Activated T-helper 17 cell treated with anti-CD3 and anti-CD28 coated beads, Interleukin-2, amount 50 U/mL, for 72 hours (primary cell): Measurements from ENCODE around the gene BMPER. TPM values are rescaled to one million over a fixed set of nuclear protein-coding genes. Genes with fewer than 3 reads are reported as not detected.

Experiments
- ATAC-seq: fragments of 150-1000 bp; cut with Tn5 transposase; replicated peaks from 2 replicates; pipeline ENCODE4 v1.10.0; 2021; ENCODE audit warnings: mild to moderate bottlenecking, moderate library complexity
- H3K27ac Mint-ChIP-seq: one replicate; pipeline ENCODE4 v1.8.0; 2022; ENCODE audit warnings: mixed read lengths
- H3K27me3 Mint-ChIP-seq: one replicate; pipeline ENCODE4 v1.8.0; 2022; ENCODE audit warnings: mixed read lengths
- H3K36me3 Mint-ChIP-seq: one replicate; pipeline ENCODE4 v1.8.0; 2022; ENCODE audit warnings: low read depth, mild to moderate bottlenecking, mixed read lengths
- H3K4me1 Mint-ChIP-seq: one replicate; pipeline ENCODE4 v1.8.0; 2022; ENCODE audit warnings: mixed read lengths
- H3K4me3 Mint-ChIP-seq: one replicate; pipeline ENCODE4 v1.8.0; 2022; ENCODE audit warnings: mild to moderate bottlenecking, mixed read lengths
- H3K9me3 Mint-ChIP-seq: one replicate; pipeline ENCODE4 v1.8.0; 2022; ENCODE audit warnings: mixed read lengths
- total RNA-seq, 2 donors: library from RNA; stranded (reverse); gene quantifications; one replicate each; pipeline ENCODE4 v1.2.3, GENCODE V29; 2022

BMPER gene
- total RNA-seq, 2 donors from 2014 or later: 0.45 TPM; not detected in 1

DNA sequence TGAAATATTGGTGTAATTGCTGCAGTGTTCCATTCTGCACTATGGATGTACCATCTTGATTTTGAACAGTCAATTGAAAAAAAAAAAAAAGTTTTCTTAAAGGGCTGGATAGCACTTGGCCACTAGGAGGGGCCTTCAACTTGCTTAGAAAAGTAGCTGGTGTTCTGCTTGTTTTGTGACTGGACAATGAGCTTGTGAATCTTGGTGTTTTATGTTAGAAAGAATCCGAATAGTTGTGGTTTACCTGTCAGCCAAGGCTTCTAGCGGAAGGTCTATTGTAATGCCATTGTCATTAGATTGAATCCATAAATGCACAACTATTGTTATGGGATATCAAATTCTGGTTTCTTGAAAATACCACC is 77.1 kb downstream of the BMPER start:
- no peaks in the 10 kb centered on the region for H3K27me3 Mint-ChIP-seq
- no peaks in the 10 kb centered on the region for H3K36me3 Mint-ChIP-seq

DNA sequence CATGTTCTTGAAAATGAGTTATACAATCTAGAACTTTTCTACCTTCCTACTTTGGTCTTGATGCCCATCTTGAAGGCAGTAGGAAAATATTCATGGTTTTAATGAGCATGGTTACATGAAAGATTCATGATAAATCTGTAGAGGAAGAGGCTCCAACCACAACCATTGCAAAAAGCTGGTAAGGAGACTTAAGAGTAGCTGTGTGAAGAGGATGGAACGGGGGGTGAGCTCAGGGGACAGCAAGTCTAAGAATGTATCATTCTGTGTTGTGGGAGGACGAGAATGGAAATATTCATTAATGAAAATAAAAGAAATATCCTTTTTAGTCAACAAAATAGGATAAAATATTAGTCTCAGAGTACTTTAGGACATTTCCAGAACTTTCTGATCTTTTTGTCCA is 81.1 kb downstream of the BMPER start:
- Mint-ChIP-seq H3K9me3 (no peaks in the 10 kb centered on the region), H3K4me3 (no peak overlapping the region), H3K27ac (no peak overlapping the region), H3K4me1 (no peaks in the 10 kb centered on the region), H3K27me3 (no peaks in the 10 kb centered on the region), H3K36me3 (no peaks in the 10 kb centered on the region)
- no peak for ATAC-seq

More for the DNA sequence above, 77.1 kb downstream of the BMPER start:
- Mint-ChIP-seq H3K9me3 (no peaks in the 10 kb centered on the region), H3K4me3 (no peak overlapping the region), H3K27ac (no peak overlapping the region), H3K4me1 (no peaks in the 10 kb centered on the region)
- no peak for ATAC-seq

DNA sequence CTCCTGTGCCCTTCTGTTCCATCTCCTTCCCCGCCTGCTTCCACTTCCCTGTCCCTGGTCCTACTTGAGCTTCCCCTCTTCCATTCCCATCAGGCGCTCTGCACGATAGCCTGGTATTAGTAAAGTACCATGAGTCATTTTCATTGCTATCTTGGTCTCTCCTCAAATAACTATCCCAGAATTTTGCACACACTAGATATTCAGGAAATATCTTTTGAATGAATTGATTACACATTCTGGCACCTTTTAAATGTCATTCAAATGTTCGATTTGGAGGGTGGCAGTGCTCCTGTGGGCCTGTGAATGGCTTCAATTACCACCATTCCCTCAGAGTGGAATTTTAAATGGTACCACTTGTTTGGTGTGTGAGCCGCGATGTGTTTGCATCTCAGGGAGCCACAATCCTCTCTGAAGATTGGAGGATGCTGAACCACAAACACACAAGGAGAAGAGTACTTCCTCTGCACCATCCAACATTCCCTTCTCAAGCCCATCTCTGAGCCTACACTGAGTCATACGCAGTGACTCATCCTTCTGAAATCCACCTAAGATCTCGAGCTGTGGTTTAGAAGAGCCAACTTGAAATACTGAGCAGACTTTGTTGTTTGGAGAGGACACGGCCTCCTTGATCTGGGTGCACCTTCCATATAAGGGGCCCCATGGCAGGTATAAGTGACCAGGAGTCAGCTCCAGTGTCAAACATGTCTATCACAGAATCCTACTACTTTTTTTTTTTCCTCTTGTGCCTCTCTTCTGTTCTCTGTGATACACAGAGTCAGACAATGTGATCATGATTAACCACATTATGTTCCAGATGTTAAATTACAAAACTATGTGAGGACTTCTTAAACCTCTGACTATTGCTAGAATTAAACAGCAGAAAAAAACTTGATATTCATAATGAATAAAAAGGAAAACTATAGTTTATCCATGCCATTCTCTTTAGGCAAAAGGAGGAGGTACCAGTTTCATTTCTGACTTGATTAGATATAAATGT is 81.9 kb downstream of the BMPER start:
- Mint-ChIP-seq H3K36me3 (no peaks in the 10 kb centered on the region), H3K27me3 (no peaks in the 10 kb centered on the region), H3K27ac (no peak overlapping the region), H3K9me3 (no peaks in the 10 kb centered on the region), H3K4me3 (no peak overlapping the region), H3K4me1 (no peaks in the 10 kb centered on the region)
- ATAC-seq: peak; percentile 83

DNA sequence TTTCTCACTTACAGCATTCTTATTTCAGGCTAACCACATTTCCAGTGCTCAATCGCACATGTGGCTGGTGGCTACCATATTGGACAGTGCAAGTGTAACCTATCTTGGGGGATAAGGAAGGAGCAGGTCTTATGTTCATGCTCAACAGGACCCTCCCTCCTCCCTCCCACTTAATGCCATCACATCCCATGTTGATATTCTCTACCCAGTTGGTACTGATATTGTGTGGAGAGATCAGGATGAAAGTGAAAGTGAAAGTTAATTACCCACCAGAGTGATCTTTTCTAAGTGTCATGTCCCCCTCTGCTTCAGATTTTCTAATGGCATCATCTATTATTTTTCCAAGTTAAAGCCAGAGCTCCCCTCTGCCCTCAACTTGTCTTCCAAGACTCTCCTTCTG is 91.6 kb downstream of the BMPER start:
- H3K9me3 Mint-ChIP-seq: no peaks in the 10 kb centered on the region
- ATAC-seq: no peak
- H3K36me3 Mint-ChIP-seq: no peaks in the 10 kb centered on the region
- H3K4me3 Mint-ChIP-seq: no peak overlapping the region
- H3K27me3 Mint-ChIP-seq: no peaks in the 10 kb centered on the region
- H3K27ac Mint-ChIP-seq: no peak overlapping the region
- H3K4me1 Mint-ChIP-seq: peaks cover 6% of the 10 kb centered on the region

- Mint-ChIP-seq H3K4me1 (peaks cover 6% of the 10 kb centered on the region), H3K27ac (no peak overlapping the region), H3K27me3 (no peaks in the 10 kb centered on the region), H3K4me3 (no peak overlapping the region), H3K36me3 (no peaks in the 10 kb centered on the region), H3K9me3 (peaks cover 4% of the 10 kb centered on the region)
- ATAC-seq: no peak
These were observed 93.1 kb downstream of the BMPER start for GRCh38 chr7:33998476-33998875.

DNA sequence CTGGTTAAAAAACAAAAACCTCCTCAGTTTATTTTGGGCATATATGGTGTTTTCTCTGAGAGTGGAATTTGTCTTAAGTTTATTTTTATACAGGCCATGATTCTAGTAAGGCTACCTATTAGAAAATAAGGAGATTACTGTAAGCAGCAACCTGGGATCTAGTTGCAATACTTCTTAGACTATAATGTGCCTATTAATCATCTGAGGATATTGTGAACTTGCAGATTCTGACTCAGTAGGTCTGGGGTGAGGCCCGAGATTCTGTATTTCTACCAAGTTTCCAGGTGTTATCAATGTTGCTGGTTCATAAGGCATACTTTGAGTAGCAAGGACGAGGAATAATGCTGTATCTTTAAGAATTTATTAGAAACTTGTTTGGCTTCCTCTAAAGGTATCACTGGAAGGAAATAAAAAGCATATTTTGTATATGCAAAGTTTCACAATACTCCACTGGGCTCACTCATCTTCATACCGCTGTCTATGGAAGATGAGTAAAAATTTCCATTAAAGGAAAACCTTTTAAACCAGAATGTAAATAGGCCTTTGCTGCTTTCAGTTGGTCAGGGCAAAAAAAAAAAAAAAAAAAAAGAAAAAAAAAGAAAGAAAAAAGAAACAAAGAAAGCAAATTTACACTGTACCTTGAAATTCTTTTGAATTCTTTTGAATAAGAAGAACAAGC is 105.8 kb downstream of the BMPER start:
- Mint-ChIP-seq H3K4me3 (no peak overlapping the region), H3K4me1 (no peaks in the 10 kb centered on the region), H3K36me3 (no peaks in the 10 kb centered on the region), H3K27ac (no peak overlapping the region), H3K9me3 (no peaks in the 10 kb centered on the region), H3K27me3 (peaks cover 10% of the 10 kb centered on the region)
- ATAC-seq: no peak

- H3K27ac Mint-ChIP-seq: no peak overlapping the region
- no peaks in the 10 kb centered on the region for H3K4me1 Mint-ChIP-seq
- ATAC-seq: no peak
- no peaks in the 10 kb centered on the region for H3K36me3 Mint-ChIP-seq
- peaks cover 10% of the 10 kb centered on the region for H3K27me3 Mint-ChIP-seq
- H3K9me3 Mint-ChIP-seq: no peaks in the 10 kb centered on the region
- H3K4me3 Mint-ChIP-seq: no peak overlapping the region
These were observed 106.4 kb downstream of the BMPER start for GRCh38 chr7:34011696-34012095.

GRCh38 chr7:34013421-34013820 is 108.1 kb downstream of the BMPER start:
- H3K27me3 Mint-ChIP-seq: peaks cover 10% of the 10 kb centered on the region
- no peaks in the 10 kb centered on the region for H3K36me3 Mint-ChIP-seq
- no peak overlapping the region for H3K27ac Mint-ChIP-seq
- no peaks in the 10 kb centered on the region for H3K4me1 Mint-ChIP-seq
- no peak overlapping the region for H3K4me3 Mint-ChIP-seq
- ATAC-seq: no peak
- no peaks in the 10 kb centered on the region for H3K9me3 Mint-ChIP-seq

- peaks cover 11% of the 10 kb centered on the region for H3K27me3 Mint-ChIP-seq
- no peak for ATAC-seq
- no peaks in the 10 kb centered on the region for H3K9me3 Mint-ChIP-seq
- H3K4me1 Mint-ChIP-seq: no peaks in the 10 kb centered on the region
- no peaks in the 10 kb centered on the region for H3K36me3 Mint-ChIP-seq
- no peak overlapping the region for H3K27ac Mint-ChIP-seq
- H3K4me3 Mint-ChIP-seq: no peak overlapping the region
These were observed 110.3 kb downstream of the BMPER start for GRCh38 chr7:34015651-34016050.

DNA sequence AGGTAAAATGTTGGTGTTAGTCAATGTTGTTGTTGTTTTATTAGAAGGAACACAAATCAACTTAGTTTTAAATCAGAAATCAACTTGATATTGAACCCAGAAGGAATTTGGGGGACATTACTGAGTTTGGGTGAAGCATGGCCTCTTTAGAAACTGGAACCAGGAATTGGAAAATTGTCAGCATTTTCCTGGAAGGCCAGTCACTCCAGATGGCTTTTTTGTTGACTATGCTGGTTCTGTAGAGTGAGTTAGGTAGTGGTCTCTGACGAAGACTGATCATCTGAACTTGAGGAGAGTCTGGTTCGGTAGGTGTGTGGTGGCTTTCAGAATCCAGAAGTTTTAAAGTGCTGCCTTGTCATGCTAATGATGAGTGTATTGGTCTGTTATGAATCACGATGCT is 111.5 kb downstream of the BMPER start:
- peaks cover 11% of the 10 kb centered on the region for H3K27me3 Mint-ChIP-seq
- no peak for ATAC-seq
- H3K9me3 Mint-ChIP-seq: no peaks in the 10 kb centered on the region
- H3K27ac Mint-ChIP-seq: no peak overlapping the region
- H3K36me3 Mint-ChIP-seq: no peaks in the 10 kb centered on the region
- H3K4me1 Mint-ChIP-seq: no peaks in the 10 kb centered on the region
- H3K4me3 Mint-ChIP-seq: no peak overlapping the region

DNA sequence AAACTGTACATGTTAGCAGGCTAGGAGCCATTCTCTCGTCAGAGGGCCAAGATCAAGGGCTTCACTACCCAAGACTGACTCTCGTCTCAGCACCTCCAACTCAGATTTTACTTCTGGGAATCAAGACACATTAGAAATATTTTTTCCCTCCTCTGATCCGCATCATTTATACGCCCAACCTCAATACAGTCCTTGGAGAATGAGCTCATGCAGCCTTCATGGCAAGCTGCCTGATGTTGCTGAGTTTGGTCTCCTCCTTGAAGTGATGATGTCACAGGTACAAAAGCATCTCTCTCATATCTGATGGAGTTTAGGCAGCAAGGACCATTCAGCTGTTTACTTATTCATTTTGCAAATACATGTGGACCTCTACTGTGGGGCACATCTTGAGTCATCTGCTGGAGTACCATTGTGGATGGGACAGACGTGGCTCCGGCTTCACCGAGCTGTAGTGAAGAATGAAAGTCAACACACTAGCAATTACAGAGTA is 114.0 kb downstream of the BMPER start:
- Mint-ChIP-seq H3K36me3 (no peaks in the 10 kb centered on the region), H3K27me3 (peaks cover 7% of the 10 kb centered on the region), H3K4me3 (no peak overlapping the region), H3K27ac (no peak overlapping the region), H3K9me3 (no peaks in the 10 kb centered on the region), H3K4me1 (no peaks in the 10 kb centered on the region)
- no peak for ATAC-seq

DNA sequence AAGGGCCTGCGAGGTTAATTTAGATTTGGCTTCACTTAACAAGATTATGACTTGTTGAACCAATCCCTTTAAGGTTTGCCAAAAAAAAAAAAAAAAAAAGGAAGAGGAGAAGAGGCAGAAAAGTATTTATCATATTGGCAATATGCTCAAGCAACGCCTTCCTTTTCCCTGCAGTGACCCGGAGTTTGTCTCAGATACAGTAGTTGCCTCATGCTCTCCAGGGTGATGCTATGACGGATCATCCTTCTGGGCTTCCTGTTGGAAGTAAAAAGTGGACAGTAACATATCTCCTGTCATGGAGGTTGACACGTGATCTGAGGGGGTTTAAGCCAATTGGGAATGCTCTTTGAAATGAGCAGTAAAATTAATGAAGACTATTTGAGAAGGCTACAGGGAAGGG is 117.3 kb downstream of the BMPER start:
- Mint-ChIP-seq H3K4me3 (no peak overlapping the region), H3K36me3 (no peaks in the 10 kb centered on the region), H3K27ac (no peak overlapping the region)

DNA sequence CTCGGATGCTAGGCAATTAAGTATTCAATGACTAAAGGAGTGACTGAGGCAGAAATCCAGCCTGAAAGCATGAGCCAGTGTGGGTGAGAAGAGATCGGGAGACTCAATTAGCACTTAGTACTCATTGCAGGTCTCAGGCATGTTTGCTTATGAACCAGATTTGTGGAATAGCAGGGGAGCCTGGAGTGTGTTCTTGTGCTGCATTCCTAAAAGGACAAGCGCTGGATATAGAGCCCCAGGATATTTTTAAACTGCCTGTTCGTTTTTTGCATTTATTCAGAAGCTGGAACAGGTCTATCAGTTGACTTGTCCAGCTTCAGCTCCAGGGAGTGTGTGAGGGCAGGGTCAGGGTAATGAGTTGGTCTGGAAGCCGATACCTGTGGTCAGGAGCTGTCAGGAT is 120.3 kb downstream of the BMPER start:
- no peaks in the 10 kb centered on the region for H3K36me3 Mint-ChIP-seq

More for the DNA sequence above, 117.3 kb downstream of the BMPER start:
- H3K27me3 Mint-ChIP-seq: peaks cover 14% of the 10 kb centered on the region
- ATAC-seq: no peak
- H3K9me3 Mint-ChIP-seq: no peaks in the 10 kb centered on the region
- no peaks in the 10 kb centered on the region for H3K4me1 Mint-ChIP-seq

GRCh38 chr7:34026481-34027190 is 121.3 kb downstream of the BMPER start:
- ATAC-seq: no peak
- Mint-ChIP-seq H3K4me1 (no peaks in the 10 kb centered on the region), H3K27ac (no peak overlapping the region), H3K36me3 (no peaks in the 10 kb centered on the region), H3K27me3 (peaks cover 7% of the 10 kb centered on the region), H3K9me3 (no peaks in the 10 kb centered on the region), H3K4me3 (no peak overlapping the region)

More for the DNA sequence above, 120.3 kb downstream of the BMPER start:
- H3K4me3 Mint-ChIP-seq: no peak overlapping the region
- peaks cover 7% of the 10 kb centered on the region for H3K27me3 Mint-ChIP-seq
- no peak for ATAC-seq
- no peak overlapping the region for H3K27ac Mint-ChIP-seq
- H3K9me3 Mint-ChIP-seq: no peaks in the 10 kb centered on the region
- no peaks in the 10 kb centered on the region for H3K4me1 Mint-ChIP-seq
